KG1 (cell line): ENCODE measurements around the gene TOMM20L.
"Not testable (repeated sequence)": the region's sequence is repeated elsewhere in the genome, so short reads cannot be mapped to it uniquely, and the experiment has no call there.

Source experiments
- DNase-seq: peaks from one replicate; lab custom pipeline; 2025; lab: John Stamatoyannopoulos, UW

The TOMM20L gene

DNA sequence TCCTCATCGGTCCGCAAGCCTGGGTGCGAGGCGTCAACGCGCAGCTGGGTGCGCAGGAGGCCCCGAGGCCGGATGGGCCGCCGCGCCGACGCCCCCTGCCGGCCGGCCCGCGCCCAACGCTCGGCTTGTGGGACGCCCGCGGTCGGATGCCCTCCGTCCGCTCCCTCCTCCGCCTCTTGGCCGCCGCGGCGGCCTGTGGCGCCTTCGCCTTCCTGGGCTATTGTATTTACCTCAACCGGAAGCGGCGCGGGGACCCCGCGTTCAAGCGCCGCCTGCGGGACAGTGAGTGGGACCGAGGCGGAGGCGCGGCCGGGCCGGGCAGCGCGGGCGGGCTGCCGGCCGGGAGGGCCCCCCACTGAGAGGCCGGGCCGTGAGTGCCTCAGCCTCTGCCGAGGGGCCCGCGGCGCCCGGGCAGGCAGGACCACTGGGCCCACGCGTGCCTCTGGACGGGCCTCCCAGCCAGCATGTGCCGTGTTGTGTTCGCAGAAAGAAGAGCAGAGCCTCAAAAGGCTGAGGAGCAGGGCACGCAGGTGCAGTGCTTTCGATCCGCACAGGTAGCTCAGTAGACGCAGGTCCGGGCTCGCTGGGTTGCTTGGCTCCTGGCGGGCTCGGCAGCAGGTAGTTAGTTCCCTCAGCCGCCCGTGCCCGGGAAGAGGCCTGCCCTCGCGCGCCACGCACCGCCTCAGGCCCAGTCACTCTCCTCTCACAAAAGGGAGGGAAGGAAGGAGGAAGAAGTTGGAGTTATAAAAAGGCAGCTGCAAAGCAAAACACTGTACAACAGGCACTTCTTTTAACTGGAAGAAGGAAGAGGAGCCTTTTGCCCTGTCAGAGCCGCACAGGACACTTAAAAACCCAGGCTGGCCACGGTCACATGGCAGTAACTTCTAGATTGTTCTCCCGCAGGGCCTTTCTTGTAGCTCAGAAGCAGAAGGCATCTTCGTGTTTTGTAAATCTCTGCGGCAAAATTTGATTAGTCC is at the start of gene TOMM20L:
Gene TOMM20L, plus strand, starts transcription at position 119 of the 977 bp plus-strand sequence. Its CDS starts 28 bp downstream, at position 147.
- DNase-seq, result peak; percentile 28

GRCh38 chr14:58353516-58354299 is 42.0 kb upstream of the TOMM20L start:
- no peak for DNase-seq

- no peak for DNase-seq
These were observed 40.9 kb upstream of the TOMM20L start for GRCh38 chr14:58354808-58355207.

DNA sequence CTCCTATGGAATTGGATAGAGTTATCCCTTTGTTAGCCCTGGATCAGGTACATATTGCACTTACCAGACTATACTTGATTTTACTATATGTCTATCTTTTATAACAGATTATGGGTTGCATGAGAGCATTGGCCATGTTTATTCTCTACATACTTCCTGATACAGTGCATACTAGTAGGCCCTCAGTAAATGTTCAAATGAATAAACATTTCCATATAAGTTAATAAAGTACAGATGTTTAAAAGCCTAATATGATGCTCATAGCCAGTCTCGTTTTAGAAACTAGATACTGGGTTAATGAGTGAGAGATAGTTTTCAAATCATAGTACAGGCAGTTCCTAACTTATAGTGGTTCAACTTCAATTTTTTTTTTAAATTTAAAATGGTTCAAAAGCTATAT is 39.5 kb upstream of the TOMM20L start:
- no peak for DNase-seq

DNA sequence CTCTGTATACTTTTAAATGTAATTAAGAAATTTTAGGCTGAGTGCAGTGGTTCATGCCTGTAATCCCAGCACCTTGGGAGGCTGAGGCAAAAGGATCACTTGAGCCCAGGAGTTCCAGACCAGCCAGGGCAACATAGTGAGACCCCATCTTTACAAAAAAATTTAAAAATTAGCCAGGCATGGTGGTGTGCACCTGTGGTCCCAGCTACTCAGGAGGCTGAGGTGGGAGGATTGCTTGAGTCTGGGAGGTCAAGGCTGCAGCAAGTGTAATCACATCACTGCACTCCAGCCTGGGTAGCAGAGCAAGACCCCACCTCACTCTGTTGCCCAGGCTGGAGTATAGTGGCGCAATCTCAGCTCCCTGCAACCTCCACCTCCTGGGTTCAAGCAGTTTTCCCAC is 33.5 kb upstream of the TOMM20L start:
- DNase-seq, result not testable (repeated sequence)

DNA sequence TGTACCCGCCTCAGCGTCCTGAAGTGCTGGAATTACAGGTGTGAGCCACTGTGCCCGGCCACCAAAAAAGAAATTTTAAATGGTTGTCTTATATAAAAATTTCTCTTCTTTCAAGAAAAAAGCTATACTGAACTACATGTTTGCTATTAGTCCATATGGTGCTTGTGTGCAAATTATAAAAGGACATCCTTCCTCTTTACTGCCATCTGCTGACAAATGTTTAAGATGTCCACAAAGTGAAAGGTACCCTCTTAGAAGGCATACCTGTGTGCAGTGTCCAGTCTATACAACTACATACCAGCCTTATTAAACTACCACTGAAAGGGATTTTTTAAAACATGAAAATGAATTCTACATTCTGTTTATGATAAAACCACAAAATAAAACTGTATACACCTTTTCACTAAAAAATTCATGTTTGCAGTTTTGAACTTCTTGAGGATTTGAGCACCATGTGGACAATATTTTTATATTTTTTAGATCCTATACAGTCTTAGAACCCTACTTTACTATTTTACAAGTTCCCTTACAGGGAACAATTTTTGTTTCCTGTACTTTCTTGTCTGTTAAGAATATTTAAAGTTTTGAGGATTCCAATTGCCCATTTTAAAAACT is 32.8 kb upstream of the TOMM20L start:
- peak; percentile 31 for DNase-seq

DNA sequence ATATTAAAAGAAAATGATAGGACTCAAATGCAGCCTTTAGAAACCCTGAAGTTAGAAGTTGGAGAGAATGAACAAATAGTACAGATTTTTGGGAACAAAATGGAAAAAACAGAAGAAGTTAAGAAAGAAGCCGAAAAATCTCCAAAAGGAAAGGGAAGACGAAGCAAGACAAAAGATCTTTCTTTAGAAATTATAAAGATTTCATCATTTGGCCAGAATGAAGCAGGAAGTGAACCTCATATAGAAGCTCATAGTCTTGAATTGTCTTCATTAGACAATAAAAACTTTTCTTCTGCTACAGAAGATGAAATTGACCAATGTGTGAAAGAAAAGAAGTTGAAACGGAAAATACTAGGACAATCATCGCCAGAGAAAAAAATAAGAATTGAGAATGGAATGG is 31.4 kb upstream of the TOMM20L start:
- DNase-seq, result no peak

- DNase-seq, result no peak
These were observed 28.4 kb upstream of the TOMM20L start for GRCh38 chr14:58367296-58367695.

DNA sequence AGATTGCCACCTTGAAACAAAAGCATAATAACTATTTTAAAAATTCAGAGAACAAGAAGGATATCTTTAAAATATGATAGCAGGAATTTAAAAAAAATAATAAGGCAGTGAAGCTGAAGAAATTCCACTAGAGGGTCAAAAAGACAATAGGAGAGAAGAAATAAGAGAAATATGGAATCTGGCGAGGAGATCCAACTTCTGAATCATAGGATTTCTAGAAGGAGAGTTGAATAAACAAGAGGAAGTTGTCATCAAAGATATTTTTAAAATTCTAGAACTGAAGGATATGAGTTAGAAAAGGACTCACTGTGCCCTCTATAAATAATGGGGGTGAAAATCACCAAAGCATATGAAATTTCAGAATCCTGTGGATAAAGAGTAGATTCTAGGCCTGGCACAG is 26.8 kb upstream of the TOMM20L start:
- no peak for DNase-seq

GRCh38 chr14:58376791-58377190 is 18.9 kb upstream of the TOMM20L start:
- no peak for DNase-seq

- no peak for DNase-seq
These were observed 4.9 kb upstream of the TOMM20L start for GRCh38 chr14:58390830-58391229.

- no peak for DNase-seq
These were observed 243 bp upstream of the TOMM20L start for GRCh38 chr14:58395562-58395811.

- DNase-seq, result no peak
These were observed 1.4 kb downstream of the TOMM20L start for GRCh38 chr14:58397156-58397555.

GRCh38 chr14:58398495-58398894 is 2.8 kb downstream of the TOMM20L start:
- no peak for DNase-seq

GRCh38 chr14:58398895-58399294 is 3.2 kb downstream of the TOMM20L start:
- DNase-seq, result no peak

GRCh38 chr14:58401587-58401986 is 5.9 kb downstream of the TOMM20L start:
- no peak for DNase-seq

- DNase-seq, result no peak
These were observed 13.0 kb downstream of the TOMM20L start for GRCh38 chr14:58408681-58409215.

- no peak for DNase-seq
These were observed 19.1 kb downstream of the TOMM20L start for GRCh38 chr14:58414845-58415244.

DNA sequence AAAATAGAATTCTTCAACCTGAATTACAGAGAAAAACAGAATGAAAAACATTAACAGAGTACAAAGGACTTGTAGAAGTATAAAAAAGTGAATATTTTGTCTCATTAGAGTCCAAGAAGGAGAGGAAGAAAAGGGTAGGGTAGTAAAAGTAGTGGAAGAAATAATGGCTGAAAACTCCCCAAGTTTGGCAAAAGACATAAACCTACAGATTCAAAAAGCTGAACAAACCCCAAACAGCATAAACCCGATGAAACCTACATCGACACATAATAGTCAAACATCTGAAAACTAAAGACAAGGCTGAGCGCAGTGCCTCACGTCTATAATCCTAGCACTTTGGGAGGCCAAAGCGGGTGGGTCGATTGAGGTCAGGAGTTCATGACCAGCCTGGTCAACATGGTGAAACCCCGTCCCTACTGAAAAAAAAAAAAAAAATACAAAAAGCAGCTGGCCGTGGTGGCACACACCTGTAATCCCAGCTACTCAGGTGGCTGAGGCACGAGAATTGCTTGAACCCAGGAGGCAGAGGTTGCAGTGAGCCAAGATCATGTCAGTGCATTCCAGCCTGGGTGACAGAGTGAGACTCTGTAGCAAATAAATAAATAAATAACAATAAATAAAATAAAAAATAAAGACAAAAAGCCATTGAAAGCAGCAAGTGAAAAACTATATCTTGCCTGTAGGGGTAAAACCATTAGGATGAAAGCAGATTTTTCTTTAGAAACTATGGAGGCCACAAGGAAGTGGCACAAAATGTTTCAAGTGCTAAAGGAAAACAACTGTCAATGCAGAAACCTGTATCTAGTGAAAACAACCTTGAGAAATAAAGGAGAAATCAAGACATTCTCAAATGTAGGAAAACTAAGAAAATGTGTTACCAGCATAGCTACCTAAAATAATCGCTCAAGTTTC is 20.2 kb downstream of the TOMM20L start:
- no peak for DNase-seq

DNA sequence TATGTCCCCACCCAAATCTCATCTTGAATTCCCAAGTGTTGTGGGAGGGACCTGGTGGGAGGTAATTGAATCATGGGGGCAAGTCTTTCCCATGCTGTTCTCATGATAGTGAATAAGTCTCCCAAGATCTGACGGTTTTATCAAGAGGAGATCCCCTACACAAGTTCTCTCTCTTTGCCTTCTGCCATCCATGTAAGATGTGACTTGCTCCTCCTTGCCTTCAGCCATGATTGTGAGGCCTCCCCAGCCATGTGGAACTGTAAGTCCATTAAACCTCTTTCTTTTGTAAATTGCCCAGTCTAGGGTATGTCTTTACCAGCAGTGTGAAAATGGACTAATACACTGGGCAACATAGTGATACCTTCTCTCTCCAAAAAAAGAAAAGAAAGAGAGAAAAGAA is 21.2 kb downstream of the TOMM20L start:
- not testable (repeated sequence) for DNase-seq

DNA sequence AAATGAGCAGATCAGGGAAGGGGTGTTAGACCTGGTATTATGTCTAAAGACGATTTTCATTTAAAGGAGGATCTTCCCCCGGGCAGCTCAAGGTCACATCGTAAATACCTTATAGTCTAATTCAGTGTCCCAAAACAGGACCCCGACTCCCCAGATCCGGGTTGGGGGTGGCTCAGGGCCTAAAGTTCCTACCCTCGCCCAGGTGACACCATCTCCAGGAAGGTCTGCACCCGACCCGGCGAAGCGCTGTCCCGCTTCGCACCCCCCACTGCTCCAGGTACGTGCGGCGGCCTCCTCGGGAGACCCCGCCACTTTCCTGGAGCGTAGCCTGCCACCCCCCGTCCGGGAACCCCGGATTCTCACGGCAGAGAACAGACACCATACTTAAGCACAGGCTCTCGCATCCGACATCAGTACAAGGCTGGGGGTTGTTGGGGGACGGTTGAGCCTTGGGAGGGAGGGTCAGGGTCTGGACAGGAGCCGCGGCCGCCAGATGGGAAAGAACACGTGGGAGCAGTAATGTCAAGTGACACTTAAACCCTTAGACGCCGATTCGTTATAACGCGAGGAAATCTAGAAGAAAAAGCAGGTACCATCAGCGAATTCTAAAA is 31.0 kb downstream of the TOMM20L start:
- DNase-seq, result peak; percentile 9
